ENCODE measurements around the gene MARCHF9.

Gene MARCHF9

DNA sequence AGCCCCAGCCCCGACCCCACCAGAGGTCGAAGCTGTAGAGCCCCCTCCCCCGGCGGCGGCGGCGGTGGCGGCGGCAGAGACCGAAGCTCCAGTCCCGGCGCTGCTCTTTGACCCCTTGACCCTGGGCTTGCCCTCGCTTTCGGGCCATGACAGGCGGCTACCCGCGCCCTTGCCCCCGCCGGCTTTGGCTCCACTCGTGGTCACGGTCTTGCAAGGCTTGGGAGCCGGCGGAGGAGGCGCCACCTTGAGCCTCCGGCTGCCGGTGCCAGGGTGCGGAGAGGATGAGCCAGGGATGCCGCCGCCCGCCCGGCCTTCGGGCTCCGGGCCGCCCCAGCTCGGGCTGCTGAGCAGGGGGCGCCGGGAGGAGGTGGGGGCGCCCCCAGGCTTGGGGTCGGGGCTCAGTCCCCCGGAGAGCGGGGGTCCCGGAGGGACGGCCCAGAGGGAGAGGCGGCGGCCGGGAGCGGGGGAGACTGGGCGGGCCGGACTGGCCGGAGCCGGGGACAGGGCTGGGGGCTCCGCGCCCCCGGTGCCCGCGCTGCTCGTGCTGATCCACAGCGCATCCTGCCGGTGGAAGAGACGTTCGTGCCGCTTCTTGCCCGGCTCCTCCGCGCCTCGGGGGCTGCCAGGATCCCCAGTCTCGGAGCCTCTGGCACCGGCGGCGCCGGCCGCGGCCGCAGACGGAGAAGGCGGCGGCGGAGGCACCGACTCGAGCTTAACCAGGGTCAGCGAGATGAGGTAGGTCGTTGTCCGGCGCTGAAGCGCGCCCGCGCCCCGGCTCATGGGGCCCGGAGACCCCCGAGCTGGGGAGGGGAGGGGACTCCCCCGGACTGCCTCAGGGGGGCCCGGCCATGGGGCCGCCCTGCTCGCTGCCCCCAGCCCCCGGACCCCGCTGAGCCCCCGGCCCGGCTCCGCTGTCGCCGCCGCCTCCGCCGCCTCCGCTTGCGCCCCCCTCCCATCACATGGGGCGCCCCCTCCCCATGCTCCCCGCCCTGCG is 17.1 kb upstream of the MARCHF9 start:
- no peak for DNase-seq (ENCODE audit: low read depth)

DNA sequence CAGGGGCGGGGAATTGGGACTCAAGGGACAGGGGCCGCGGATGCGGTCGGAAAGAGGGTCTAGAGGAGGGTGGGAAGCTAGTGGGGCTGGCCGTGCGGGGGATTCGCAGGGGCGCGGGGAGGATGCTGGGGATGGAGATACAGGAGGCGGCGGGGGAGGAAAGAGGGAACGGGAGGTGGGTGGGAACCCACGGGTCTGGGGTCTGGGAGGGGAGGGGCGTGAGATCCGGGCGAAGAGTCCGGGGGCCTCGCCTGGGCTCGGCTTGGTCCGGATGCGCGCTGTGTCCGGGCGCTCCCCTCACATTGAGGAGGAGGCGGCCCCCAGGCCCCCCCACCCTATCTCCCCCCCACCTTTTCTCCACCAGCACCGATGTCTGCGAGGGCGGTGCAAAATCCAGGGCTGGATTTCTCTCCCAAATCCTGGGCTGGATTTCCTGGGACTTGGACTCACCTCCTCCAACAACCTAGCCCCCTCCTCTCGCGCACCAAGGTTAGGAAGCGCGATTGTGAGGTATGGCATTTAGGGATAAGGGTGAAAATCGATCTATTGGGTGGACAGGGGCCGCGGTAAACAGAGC is 16.2 kb upstream of the MARCHF9 start, which contains the start of gene AGAP2:
Gene AGAP2, minus strand, starts transcription at position 82 of the 577 bp plus-strand sequence. CDS start 496 bp downstream, outside the sequence.
- no peak for DNase-seq (ENCODE audit: low read depth)

DNA sequence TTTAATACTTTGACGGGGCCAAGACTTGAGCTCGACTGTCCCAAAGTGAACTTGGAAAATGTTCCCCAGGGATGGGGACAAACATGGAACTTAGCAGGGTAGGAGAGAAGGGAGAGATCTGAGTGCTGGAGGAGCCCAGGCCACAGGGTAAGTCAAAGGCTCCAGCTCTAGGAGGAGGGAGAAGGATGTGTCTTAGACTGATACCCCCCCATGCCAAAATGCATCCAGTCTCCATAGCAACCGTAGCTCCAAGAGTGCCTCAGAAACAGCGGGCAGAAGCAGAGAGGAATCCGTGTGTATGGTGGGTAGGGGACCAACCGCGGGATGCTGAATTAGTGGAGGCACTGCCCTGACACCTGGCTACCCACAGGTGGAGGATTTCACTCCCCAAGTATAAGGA is 15.5 kb upstream of the MARCHF9 start:
- no peak for DNase-seq (ENCODE audit: low read depth)

- DNase-seq (ENCODE audit: low read depth), result no peak
Observed at GRCh38 chr12:57739914-57740538, 14.9 kb upstream of the MARCHF9 start.

DNA sequence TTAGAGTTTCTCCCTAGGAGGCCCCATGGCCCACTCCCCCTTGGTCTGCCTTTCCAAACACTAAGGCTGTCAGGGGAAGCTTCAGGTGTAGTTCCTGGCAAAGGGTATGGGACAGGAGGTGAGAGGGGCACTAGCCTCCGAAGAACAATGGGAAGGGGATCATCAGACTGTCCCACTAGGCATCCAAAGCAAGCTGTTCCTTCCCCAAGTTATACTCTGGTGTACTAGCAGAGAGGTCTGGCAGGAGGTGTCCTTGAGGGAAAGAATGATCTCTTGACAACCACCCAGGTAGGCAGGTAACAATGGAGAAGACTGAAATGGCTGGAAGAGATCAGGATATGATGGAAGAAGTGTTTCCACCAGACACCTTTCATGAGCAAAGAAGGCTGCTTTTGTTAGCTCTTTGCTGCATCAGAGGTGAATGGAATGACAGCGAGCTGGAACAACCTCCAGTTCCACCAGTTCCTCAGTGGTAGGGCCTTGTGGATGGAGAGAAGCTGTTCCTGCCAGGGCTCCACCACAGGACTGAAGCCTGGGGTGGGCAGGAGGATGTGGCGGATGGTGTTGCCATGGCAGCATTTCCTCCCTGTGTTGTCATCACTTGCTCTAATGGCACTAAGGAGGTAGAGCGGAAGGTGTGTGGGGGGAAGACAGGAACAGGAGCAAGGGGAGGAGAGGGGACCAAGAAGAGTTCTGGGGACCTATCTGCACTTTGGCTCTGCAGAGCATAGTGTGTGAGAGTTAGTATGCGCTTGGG is 14.1 kb upstream of the MARCHF9 start:
- no peak for DNase-seq (ENCODE audit: low read depth)

GRCh38 chr12:57741413-57741789 is 13.5 kb upstream of the MARCHF9 start:
- DNase-seq (ENCODE audit: low read depth), result no peak

DNA sequence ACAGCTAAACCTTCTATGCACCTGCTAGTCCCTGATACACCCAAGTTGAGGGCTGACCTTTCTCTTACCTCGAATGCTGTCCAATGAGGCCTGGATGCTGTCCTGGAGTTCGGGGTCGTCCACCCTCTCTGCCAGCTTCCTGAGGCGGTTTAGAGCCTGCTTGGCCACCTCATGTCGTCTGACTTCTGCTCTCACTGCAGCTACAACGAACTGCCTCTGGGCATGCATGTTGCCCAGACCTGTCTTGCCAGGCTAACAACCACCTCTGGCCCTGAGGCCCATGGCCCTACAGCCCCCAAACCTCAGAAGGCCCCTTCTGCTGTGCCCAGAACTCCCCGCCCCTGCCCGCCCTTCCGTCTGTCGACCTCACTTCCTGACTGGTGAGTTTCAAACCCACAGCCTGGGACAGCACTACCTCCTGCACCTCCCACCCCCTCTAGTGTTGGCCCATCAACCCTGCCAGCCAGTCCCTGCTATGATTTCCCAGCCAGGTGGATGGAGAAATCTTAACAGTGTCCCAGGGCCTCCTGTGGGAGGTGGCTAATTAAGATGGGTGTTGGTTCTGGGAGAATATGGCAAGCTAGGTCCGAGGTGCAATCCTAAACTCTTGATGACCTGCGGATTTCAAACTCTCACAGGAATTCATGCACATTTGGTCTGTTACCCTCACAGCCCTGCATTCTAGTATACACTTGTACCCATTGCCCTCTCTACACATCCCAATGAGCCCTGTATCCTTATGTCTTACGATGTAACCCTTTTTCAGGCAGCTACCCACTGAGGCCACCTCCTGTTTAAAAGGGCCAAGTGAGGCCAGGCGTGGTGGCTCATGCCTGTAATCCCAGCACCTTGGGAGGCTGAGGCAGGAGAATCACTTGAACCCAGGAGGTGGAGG is 12.8 kb upstream of the MARCHF9 start:
- DNase-seq (ENCODE audit: low read depth), result no peak

DNA sequence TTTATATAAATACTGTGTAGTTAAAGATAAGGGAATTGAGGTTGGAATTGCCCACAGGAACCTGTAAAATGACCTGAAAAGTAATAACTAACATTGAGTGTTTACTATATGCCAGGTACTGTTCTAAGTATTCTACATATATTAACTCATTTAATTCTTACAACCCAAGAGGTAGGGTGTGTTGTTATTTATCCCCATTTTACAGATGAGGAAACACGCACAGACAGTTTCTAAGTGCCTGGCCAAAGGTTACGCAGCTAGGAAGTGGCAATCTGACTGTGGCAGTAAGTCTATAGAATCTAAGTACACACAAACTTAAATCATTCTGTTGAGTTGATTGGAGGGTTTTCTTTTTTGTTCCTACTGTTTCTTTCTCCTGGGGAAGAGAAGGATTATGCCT is 11.1 kb upstream of the MARCHF9 start:
- no peak for DNase-seq (ENCODE audit: low read depth)

DNA sequence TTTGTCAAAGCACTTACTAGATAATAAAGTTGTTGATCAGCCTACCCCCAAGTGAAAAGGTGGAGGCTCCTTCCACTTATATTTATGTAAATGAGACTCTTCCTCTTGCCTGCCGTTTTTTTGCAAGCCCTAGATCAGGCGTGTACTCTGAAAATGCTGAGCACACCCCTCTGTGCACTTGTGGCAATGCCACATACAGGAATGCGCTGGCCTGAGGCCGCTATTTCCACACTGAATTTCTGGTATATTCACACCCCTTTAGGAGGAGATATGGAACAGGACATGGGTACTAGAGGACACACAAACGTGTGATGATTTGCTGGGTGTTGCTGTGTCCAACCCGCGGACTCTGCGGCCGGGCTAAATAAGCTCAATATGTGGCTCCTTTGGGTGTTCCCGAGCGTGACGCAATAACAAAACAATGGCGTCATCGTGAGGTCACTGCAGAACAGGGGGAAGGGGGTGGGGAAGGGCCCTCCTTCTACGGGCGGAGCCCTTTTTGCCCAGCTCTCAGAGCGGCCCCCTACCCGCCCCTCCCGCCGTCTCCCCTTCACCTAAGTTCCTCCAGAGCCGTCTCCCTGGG is 10.6 kb upstream of the MARCHF9 start:
- DNase-seq (ENCODE audit: low read depth), result peak; percentile 93

GRCh38 chr12:57744777-57745484 is 10.0 kb upstream of the MARCHF9 start, which contains the start of gene TSPAN31:
TSPAN31 (plus strand) TSS chr12:57745039; CDS start chr12:57745155, 116 bp downstream.
- peak; percentile 99 for DNase-seq (ENCODE audit: low read depth)

GRCh38 chr12:57745485-57745881 is 9.4 kb upstream of the MARCHF9 start:
- DNase-seq (ENCODE audit: low read depth), result no peak

GRCh38 chr12:57746025-57746424 is 8.9 kb upstream of the MARCHF9 start:
- no peak for DNase-seq (ENCODE audit: low read depth)

GRCh38 chr12:57749061-57749460 is 5.8 kb upstream of the MARCHF9 start:
- no peak for DNase-seq (ENCODE audit: low read depth)

DNA sequence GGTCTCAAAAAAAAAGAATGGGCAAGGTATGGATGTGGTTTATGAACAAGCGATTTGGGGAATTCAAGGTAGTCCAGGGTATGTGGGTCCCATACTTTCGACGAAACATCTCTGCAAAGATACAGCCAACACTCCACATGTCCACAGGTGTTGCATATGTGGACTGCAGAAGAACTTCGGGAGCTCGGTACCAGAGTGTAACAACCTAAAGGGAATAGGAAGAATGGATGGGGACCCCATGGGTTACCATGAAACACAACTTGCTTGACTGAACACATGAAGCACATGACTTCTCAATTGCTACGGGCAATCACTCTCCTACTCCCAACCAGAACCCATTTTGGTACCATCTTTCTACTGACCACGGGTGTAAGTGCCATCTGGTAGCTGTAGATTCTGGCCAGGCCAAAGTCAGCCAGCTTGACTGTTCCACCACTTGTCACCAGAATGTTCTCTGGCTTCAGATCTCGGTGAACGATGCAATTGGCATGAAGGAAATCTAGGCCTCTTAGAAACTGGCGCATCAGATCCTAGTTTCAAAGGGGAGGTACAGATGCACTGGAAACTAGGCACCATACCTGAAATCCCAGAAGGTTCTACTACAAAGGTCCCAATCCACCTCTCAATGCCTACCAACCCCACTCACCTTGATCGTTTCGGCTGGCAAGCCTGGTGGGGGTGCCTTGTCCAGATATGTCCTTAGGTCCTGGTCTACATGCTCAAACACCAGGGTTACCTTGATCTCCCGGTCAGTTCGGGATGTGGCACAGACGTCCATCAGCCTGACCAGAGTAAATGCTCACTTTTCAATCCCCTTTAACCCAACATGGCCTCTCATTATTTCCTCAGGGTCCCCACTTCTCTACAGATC is 4.1 kb upstream of the MARCHF9 start:
- no peak for DNase-seq (ENCODE audit: low read depth)

- DNase-seq (ENCODE audit: low read depth), result no peak
Observed at GRCh38 chr12:57751432-57751787, 3.5 kb upstream of the MARCHF9 start.

DNA sequence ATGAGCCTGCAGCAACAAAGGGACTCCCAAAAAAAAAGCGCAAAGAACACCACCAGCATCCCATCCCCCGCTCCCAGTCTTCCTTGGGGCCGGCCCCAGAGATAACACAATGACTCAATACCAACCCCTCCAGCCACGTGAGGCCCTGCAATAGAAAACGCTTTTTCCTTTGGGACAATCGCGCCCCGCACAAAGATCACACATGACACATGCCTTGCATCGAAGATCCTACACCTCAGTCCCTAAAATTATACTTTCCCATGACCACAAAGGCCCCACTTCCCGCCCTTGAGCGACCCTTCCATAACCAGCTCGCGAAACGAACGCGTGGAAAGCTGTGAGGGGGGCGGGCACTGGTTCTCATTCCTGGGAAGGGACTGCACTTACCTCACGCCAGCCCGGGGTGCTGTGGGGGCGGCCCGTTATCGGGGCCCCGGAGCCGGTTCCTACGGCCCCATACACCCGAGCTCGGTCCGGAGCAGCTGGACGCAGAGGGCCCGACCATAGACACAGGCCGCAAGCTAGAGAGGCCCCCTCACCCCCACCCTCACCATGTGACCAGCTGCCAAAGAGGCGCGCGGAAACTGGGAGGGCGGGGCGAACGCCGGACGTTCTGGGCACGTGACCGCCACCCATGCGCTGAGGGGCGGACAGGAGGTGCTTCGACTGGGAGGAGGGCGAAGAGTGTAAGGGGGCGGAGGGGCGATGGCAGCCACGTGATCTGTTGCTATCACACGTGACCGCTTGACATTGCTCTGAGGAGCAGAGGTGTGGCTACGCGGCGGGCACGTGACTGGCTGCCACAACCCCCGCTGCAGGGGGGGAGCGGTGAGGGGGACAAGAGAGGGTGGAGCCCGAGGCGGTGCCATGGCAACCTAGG is 2.9 kb upstream of the MARCHF9 start, which contains the start of gene CDK4:
Gene CDK4, minus strand, starts transcription at position 523 of the 880 bp plus-strand sequence. CDS start 593 bp downstream, outside the sequence.
- peak; percentile 100 for DNase-seq (ENCODE audit: low read depth)

- no peak for DNase-seq (ENCODE audit: low read depth)
Observed at GRCh38 chr12:57752668-57753000, 2.3 kb upstream of the MARCHF9 start.

DNA sequence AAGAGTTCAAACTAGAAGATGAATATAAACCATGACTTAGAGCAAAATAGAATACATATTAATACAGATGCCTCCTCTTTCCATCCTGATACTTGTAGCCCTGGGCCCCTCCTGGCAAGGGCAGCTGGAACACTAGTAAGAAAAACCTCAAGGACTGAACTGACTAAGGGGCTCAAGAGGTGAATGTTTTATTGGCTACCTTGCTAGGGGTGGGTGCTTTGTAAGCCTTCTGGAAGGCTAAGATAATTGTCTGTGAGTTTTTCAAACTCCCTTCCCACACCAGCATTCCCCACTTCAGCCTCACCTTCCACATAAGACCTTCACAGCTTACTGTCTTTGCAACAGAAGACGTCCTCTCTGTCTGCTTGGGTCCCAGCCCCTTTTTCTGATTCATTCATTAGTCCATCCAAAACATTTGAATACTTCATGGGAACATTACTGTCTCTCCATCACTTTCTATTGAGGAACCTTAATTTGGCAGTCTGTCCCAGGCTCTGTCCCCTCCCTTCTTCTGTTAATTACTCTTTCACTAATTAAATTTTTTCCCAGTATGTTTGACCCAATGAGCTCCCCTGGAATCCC is 1.1 kb upstream of the MARCHF9 start:
- no peak for DNase-seq (ENCODE audit: low read depth)

Data from fibroblast of gingiva (primary cell).